GM12864 (cell line): ENCODE results near the gene TRIM14.
"Not testable (repeated sequence)": the region's sequence is repeated elsewhere in the genome, so short reads cannot be mapped to it uniquely, and the experiment has no call there.

Experiments used
- DNase-seq: peaks from one replicate; pipeline ENCODE4 v3.0.0-alpha.2; 2011; ENCODE audit warnings: low read depth
- H3K4me3 ChIP-seq: 2 replicates; pipeline ENCODE4 v1.5.1; 2011; ENCODE audit warnings: mild to moderate bottlenecking, low read depth, low read length, control low read depth
- TF ChIP-seq, protein P1 (sequence below): IDR thresholded peaks from 2 replicates; pipeline ENCODE4 v1.5.1; 2011; ENCODE audit warnings: low read depth, mild to moderate bottlenecking, moderate library complexity, low read length, control low read depth, inconsistent platforms; ENCODE audit errors: missing control alignments

The TRIM14 gene

DNA sequence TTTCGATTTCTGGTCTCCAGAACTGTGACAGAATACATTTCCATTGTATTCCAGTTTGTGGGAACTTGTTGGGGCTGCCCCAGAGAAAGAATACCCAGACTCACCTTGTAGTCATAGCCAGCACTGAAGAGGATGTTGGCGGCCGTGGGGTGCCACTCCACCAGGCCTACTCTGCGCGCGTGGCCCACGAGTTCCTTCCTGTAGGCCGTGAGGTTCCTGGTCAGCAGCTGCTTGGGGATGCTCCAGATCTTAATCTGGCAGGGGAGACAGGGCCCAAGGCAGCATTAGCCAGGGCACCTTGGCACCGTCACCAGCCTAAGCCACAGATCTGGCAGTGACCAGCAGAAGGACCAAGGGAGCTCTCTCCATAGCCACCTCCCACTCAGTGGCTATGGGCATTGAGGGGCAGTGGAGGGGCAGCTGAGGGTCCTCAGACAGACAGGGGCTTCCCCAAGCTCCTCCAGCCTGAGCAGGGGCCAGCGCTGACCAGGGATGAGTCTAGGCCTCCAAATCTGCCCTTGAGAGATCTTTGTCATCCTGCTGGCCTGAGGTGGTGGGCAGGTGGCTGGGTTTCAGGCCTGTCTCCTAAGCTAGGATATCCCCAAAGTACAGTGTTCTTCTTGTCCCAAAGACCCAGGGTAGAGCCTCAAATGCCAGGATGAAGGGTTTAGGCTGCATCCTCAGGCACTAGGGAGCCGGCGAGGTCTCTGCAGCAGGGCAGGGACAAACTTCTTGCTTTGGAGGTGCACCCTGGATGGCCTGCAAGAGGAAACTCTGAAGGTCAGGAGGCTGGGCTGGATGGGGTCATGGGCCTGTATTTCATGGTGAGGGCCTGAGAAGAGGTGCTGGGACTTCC is 15.9 kb upstream of the TRIM14 start:
- H3K4me3 ChIP-seq, result no peak overlapping the region
- TF ChIP-seq, protein P1, sequence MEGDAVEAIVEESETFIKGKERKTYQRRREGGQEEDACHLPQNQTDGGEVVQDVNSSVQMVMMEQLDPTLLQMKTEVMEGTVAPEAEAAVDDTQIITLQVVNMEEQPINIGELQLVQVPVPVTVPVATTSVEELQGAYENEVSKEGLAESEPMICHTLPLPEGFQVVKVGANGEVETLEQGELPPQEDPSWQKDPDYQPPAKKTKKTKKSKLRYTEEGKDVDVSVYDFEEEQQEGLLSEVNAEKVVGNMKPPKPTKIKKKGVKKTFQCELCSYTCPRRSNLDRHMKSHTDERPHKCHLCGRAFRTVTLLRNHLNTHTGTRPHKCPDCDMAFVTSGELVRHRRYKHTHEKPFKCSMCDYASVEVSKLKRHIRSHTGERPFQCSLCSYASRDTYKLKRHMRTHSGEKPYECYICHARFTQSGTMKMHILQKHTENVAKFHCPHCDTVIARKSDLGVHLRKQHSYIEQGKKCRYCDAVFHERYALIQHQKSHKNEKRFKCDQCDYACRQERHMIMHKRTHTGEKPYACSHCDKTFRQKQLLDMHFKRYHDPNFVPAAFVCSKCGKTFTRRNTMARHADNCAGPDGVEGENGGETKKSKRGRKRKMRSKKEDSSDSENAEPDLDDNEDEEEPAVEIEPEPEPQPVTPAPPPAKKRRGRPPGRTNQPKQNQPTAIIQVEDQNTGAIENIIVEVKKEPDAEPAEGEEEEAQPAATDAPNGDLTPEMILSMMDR, result no peak
- no peak for DNase-seq

DNA sequence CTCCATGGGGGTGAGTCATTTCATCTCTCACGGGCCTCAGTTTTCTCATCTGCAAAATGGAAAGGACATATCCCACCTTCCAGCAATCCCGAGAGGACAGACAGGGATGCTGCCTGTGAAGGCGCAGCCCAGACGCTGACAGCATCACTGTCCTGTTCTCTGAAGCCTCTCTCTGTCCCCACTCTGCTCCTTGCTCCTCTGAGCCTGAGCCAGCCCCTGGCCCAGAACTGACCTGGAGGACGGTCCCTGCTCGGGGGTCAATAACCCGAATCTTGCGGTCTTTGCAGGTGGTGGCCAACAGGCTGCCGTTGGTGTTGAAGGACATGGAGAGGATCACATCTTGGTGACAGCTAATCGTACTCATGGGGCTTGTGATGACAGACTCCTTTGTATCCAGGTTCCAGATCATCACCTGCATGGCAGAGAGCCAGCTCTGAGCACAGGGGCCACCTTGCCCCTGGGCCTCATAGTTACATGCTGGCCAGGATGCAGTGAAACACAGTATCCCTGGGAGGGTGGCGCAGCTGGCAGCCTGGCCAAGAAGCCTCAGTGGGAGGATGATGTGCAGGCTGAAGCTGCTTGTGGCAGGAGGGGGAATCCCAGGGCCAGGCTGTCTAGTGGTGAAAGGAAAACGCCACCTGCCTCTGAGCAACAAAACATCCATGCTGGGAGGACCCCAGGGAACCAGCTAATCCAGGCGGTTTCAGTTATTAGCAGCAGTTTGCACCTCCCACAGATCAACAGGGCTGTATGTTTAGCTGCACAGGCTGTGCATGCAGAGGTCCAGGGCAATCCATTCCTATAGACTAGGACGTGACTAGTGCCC is 14.0 kb upstream of the TRIM14 start:
- TF ChIP-seq, protein P1, result no peak
- no peak for DNase-seq
- no peak overlapping the region for H3K4me3 ChIP-seq

DNA sequence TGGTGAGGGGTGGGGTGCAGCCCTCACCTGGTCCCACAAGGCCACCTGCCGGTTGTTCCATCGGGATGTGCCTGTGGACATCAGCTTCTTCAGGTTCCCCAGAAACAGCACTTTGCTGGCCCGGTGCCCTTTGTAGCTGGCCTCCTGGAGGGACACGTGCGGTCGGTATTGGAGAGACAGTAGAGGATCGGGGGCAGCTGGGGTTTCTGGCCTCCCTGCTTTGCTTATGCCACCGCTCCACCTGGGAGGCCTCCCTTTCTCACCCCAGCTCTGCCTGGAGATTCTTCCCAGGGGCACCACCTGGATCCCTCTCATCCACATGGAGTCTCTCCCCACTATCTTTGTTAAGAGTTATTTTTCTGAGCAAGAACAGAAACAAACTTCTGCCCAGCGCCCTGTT is 13.1 kb upstream of the TRIM14 start:
- TF ChIP-seq, protein P1, result no peak
- no peak for DNase-seq
- H3K4me3 ChIP-seq, result no peak overlapping the region

DNA sequence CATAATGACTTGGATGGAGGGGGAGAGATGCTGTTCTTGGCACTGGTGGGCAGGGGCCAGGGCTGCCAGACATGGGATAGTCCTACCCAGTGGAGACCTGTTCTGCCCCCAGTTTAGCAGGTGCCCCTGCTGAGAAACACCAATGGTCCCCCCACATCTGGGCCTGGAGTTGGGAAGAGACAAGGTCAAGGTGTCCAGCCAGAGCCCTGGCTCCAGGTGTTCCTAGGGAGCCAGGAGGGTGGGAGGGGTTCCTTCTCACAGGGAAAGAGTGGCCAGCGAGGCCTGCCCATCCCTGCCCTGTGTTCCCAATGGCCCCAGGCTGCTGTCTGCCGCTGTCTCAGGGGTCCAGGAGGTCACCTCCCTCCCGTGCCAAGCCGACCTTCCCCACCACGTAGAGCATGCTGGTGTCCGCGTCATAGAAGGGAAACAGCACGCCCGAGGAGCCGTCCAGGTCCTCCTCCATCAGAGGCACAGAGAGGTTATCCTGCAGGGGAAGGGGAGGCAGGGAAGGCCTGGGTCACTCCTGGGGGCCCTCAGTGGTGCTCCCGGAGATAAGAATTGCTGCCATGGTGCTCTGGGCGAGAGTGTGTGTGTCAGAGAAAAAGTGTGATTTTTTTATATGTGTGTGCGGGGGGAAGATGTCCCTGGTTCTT is 11.7 kb upstream of the TRIM14 start:
- TF ChIP-seq, protein P1, result no peak
- no peak overlapping the region for H3K4me3 ChIP-seq
- no peak for DNase-seq

DNA sequence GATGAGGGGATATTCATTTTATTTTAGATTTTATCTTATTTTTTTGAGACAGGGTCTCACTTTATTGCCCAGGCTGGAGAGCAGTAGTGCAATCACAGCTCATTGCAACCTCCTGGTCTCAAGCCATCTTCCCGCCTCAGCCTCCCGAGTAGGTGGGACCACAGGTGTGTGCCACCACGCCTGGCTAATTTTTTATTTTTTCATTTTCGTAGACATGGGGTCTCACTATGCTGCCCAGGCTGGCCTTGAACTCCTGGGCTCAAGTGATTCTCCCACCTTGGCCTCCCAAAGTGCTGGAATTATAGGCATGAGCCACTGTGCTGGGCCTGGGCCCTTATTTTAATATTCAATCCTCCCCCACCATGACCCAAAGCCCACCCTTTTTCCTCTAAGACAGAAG is 11.0 kb upstream of the TRIM14 start:
- DNase-seq, H3K4me3 ChIP-seq: not testable (repeated sequence)

DNA sequence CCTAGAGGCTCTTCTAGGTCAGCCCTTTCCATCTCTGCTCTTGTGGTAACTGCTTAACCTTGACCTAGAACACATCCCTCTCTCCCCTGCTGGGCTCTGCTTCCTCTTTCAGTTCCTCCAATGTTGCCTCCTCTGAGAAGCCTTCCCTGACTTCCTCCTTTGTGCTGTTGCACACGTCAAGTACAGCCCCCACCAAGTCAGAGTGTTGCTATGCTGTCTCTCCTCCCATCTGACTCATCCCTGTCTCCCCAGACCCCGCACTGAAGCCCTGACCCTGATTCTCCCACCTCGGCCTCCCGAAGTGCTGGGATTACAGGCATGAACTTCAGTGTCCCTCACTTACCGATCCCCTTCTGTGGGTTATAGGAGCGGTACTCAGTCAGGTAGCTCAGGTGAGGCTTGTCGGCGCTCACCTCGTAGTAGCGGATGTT is 10.4 kb upstream of the TRIM14 start:
- H3K4me3 ChIP-seq, result no peak overlapping the region
- DNase-seq, result peak; percentile 77
- TF ChIP-seq, protein P1, result no peak

DNA sequence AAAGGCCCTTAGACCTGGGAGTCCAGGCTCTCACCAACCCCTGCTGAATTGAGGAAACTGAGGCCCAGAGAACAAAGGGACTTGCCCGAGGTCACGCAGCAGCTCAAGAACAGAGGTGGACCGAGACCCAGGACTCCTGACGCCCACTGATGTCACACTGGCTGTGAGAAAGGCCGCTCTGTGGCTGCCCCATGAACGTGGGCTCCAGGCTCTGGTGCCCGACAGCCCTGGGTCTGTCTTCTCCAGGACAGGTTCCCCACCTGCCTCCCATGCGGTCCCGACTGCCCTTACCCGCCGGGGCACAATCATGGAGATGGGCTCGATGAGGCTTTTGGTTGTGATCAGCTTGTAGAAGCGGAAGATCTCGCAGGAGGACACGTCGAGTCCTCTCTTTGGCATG is 9.3 kb upstream of the TRIM14 start:
- no peak for DNase-seq
- TF ChIP-seq, protein P1, result no peak

More for the DNA sequence above, 9.3 kb upstream of the TRIM14 start:
- no peak overlapping the region for H3K4me3 ChIP-seq
